Measurements from ENCODE around the gene CLDN11.

DNA sequence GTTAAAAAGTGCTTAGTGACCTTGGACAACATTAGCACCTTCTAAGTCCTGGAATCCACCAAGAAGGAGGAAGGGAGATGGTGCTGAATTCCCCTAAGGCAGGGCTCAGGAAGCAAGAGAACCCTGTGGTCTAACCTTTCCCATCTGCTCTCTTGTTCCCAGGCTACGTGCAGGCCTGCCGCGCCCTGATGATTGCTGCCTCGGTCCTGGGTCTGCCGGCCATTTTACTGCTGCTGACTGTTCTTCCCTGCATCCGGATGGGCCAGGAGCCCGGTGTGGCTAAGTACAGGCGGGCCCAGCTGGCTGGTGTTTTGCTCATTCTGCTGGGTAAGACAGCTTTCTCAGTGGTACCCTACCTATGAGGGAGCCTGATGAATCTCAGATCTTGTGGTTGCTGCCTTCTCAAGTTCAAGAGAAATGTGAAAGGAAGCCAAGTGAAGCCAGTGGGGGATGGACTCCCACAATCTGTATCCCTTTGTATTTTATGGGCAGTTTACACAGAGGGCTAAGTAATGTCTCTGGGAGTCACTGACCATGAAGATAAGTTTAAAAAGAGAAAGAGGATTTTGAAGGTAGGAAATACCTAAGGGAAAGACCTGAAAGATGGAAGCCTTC is 4.4 kb downstream of the CLDN11 start:
- TF ChIP-seq, protein P1, sequence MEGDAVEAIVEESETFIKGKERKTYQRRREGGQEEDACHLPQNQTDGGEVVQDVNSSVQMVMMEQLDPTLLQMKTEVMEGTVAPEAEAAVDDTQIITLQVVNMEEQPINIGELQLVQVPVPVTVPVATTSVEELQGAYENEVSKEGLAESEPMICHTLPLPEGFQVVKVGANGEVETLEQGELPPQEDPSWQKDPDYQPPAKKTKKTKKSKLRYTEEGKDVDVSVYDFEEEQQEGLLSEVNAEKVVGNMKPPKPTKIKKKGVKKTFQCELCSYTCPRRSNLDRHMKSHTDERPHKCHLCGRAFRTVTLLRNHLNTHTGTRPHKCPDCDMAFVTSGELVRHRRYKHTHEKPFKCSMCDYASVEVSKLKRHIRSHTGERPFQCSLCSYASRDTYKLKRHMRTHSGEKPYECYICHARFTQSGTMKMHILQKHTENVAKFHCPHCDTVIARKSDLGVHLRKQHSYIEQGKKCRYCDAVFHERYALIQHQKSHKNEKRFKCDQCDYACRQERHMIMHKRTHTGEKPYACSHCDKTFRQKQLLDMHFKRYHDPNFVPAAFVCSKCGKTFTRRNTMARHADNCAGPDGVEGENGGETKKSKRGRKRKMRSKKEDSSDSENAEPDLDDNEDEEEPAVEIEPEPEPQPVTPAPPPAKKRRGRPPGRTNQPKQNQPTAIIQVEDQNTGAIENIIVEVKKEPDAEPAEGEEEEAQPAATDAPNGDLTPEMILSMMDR (conservative IDR thresholded peaks at IDR 0.05 in 1 of 2, IDR thresholded peaks at IDR 0.05 in 1 of 2; ENCODE audit: low read depth in 1 of 2, low read length in 2 of 2), result no peak
- TF ChIP-seq EZH2 (IDR thresholded peaks at IDR 0.05; ENCODE audit: low read length, missing control alignments), result no peak

Measured in fibroblast of lung (primary cell).